HG03159 (cell line): Measurements from ENCODE around the gene FLOT1.

Experiments used
- ATAC-seq: cut with Tn5 transposase; IDR thresholded peaks from one replicate; pipeline ENCODE4 v1.9.1; 2021; ENCODE audit warnings: mild to moderate bottlenecking, moderate library complexity; ENCODE audit not compliant: unreplicated experiment

FLOT1 gene

GRCh38 chr6:30683183-30683979 is 59.1 kb downstream of the FLOT1 start:
- ATAC-seq: no peak

- ATAC-seq: peak; percentile 45
These were observed 60.1 kb downstream of the FLOT1 start for GRCh38 chr6:30682143-30683117.

- ATAC-seq: no peak
These were observed 60.7 kb downstream of the FLOT1 start for GRCh38 chr6:30681766-30682142.

- ATAC-seq: no peak
These were observed 62.5 kb downstream of the FLOT1 start for GRCh38 chr6:30679765-30680535.

- ATAC-seq: no peak
These were observed 63.3 kb downstream of the FLOT1 start for GRCh38 chr6:30678964-30679726.
